Endodermal cell (in vitro differentiated cells): Measurements from ENCODE around the gene ZNF775. TPM values are rescaled to one million over a fixed set of nuclear protein-coding genes. Genes with fewer than 3 reads are reported as not detected.
A peak's percentile ranks its signal among the peaks of the same experiment; 100 is the strongest.

Experiments used
- DNase-seq: peaks from one replicate; pipeline ENCODE4 v3.0.0-alpha.2; 2017
- H3K27ac ChIP-seq: 2 replicates; pipeline ENCODE4 v1.5.1; 2013; ENCODE audit warnings: mild to moderate bottlenecking, low read depth, low read length, moderate library complexity
- H3K27me3 ChIP-seq: 2 replicates; pipeline ENCODE4 v1.6.1; 2013; ENCODE audit warnings: mild to moderate bottlenecking, low read length, moderate library complexity; ENCODE audit not compliant: insufficient read depth, control insufficient read depth, poor library complexity, severe bottlenecking
- H3K36me3 ChIP-seq: 2 replicates; pipeline ENCODE4 v1.7.0; 2013; ENCODE audit warnings: mild to moderate bottlenecking, low read length, moderate library complexity; ENCODE audit not compliant: control insufficient read depth, insufficient read depth
- H3K4me1 ChIP-seq: one replicate; pipeline ENCODE4 v1.7.0; 2013; ENCODE audit warnings: low read length; ENCODE audit not compliant: control insufficient read depth, insufficient read depth
- H3K4me3 ChIP-seq: 2 replicates; pipeline ENCODE4 v1.5.1; 2013; ENCODE audit warnings: mild to moderate bottlenecking, low read length, moderate library complexity
- H3K9ac ChIP-seq: 2 replicates; pipeline ENCODE4 v1.6.1; 2013; ENCODE audit warnings: mild to moderate bottlenecking, low read length, moderate library complexity; ENCODE audit not compliant: poor library complexity, severe bottlenecking; ENCODE audit errors: extremely low read depth
- H3K9me3 ChIP-seq: 2 replicates; pipeline ENCODE4 v1.6.1; 2013; ENCODE audit warnings: mild to moderate bottlenecking, low read length, moderate library complexity; ENCODE audit not compliant: control insufficient read depth
- H3K27ac Mint-ChIP-seq: 2 replicates; pipeline ENCODE4 v1.8.0; 2020; ENCODE audit warnings: mixed read lengths
- H3K27me3 Mint-ChIP-seq: 2 replicates; pipeline ENCODE4 v1.8.0; 2021; ENCODE audit warnings: mild to moderate bottlenecking, mixed read lengths; ENCODE audit not compliant: insufficient read depth
- H3K36me3 Mint-ChIP-seq: 2 replicates; pipeline ENCODE4 v1.8.0; 2020; ENCODE audit warnings: low read depth, mixed read lengths
- H3K4me1 Mint-ChIP-seq: 2 replicates; pipeline ENCODE4 v1.8.0; 2020; ENCODE audit warnings: mixed read lengths
- H3K4me3 Mint-ChIP-seq: 2 replicates; pipeline ENCODE4 v1.8.0; 2020; ENCODE audit warnings: mild to moderate bottlenecking, moderate library complexity, mixed read lengths
- H3K9me3 Mint-ChIP-seq: 2 replicates; pipeline ENCODE4 v1.8.0; 2020; ENCODE audit warnings: mild to moderate bottlenecking, mixed read lengths
- WGBS, 2 experiments: methylation state at CpG; one replicate each; pipeline versions ENCODE4 v1.1.5 to v1.1.7; 2013; ENCODE audit warnings: missing lambda C conversion rate in 2 of 2, mixed read lengths in 1 of 2; ENCODE audit not compliant: insufficient coverage in 1 of 2, insufficient read length in 1 of 2; 5-methylcytosine and 5-hydroxymethylcytosine counted together
- total RNA-seq, 2 donors: library from RNA; stranded (reverse); fragmentation: NEBNext Ultra II Directional in 1 of 2; extraction: Animal tissue kit (Norgen Biotek cat#: 25700) in 1 of 2; gene quantifications; 2 replicates in 1 of 2; 3 replicates in 1 of 2; pipeline ENCODE4 v1.2.1, GENCODE V29; 2021
- TF ChIP-seq, protein P1 (sequence below): fragments of 200-600 bp; sonication (generic); conservative IDR thresholded peaks from 2 replicates; pipeline ENCODE4 v1.5.0; 2021; ENCODE audit warnings: antibody characterized with exemption, mild to moderate bottlenecking

The ZNF775 gene
- total RNA-seq, 2 donors from 2014 or later, result 10.0 to 11.3 TPM

DNA sequence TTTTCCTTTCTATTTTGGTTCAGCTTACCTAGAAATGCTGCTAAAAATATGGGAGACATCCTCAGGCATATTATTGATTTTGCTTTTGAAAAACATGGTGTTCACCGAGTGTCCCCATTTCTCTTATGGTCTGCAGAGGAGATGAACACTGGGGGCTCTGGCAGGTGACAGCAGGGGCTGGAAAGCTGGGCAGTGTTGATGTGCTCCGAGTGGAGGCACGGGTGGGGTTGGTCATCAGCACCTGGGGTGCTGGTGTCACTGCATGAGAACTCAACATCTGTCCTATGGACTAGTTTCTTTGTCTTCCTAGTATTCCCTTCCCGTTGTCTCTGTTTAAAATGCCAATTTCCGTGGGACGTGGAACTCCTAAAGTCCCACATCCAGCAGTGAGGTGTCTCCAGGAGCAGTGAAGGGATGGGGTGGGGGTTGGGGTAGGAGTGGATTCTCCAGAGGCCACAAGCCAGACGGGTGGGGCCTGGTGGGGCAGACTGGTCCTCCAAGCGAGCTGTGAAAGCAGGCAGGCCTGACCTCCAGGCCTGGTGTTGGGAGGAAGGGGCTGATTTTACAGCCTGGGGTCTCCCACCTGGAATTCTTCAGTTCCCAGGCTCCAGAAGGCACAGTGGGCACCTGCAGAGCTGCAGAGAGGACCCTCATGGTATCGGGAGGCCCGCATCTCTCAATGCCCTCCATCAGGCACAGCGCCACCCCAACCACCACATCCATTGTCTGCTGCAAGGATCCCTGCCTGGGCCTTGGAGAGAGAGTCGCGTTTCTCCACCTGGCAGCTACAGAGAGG, 24.4 kb downstream of the ZNF775 start:
- TF ChIP-seq, protein P1, sequence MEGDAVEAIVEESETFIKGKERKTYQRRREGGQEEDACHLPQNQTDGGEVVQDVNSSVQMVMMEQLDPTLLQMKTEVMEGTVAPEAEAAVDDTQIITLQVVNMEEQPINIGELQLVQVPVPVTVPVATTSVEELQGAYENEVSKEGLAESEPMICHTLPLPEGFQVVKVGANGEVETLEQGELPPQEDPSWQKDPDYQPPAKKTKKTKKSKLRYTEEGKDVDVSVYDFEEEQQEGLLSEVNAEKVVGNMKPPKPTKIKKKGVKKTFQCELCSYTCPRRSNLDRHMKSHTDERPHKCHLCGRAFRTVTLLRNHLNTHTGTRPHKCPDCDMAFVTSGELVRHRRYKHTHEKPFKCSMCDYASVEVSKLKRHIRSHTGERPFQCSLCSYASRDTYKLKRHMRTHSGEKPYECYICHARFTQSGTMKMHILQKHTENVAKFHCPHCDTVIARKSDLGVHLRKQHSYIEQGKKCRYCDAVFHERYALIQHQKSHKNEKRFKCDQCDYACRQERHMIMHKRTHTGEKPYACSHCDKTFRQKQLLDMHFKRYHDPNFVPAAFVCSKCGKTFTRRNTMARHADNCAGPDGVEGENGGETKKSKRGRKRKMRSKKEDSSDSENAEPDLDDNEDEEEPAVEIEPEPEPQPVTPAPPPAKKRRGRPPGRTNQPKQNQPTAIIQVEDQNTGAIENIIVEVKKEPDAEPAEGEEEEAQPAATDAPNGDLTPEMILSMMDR, result no peak
- H3K4me3 ChIP-seq, result peak overlapping the region; percentile 83
- WGBS, 2 experiments, result 92 to 95% methylated on average over 7 to 13 of the region's 13 CpGs
- peak overlapping the region; percentile 21 for H3K27ac Mint-ChIP-seq
- H3K9ac ChIP-seq, result no peak overlapping the region
- H3K36me3 Mint-ChIP-seq, result peaks cover 6% of the 10 kb centered on the region
- peaks cover 62% of the 10 kb centered on the region for H3K4me1 Mint-ChIP-seq
- H3K9me3 ChIP-seq, result no peaks in the 10 kb centered on the region
- no peak for DNase-seq
- peak overlapping the region; percentile 86 for H3K4me3 Mint-ChIP-seq
- peaks cover 28% of the 10 kb centered on the region for H3K4me1 ChIP-seq
- no peaks in the 10 kb centered on the region for H3K36me3 ChIP-seq
- H3K27me3 Mint-ChIP-seq, result no peaks in the 10 kb centered on the region
- H3K9me3 Mint-ChIP-seq, result no peaks in the 10 kb centered on the region
- H3K27ac ChIP-seq, result peak overlapping the region; percentile 14
- no peaks in the 10 kb centered on the region for H3K27me3 ChIP-seq

DNA sequence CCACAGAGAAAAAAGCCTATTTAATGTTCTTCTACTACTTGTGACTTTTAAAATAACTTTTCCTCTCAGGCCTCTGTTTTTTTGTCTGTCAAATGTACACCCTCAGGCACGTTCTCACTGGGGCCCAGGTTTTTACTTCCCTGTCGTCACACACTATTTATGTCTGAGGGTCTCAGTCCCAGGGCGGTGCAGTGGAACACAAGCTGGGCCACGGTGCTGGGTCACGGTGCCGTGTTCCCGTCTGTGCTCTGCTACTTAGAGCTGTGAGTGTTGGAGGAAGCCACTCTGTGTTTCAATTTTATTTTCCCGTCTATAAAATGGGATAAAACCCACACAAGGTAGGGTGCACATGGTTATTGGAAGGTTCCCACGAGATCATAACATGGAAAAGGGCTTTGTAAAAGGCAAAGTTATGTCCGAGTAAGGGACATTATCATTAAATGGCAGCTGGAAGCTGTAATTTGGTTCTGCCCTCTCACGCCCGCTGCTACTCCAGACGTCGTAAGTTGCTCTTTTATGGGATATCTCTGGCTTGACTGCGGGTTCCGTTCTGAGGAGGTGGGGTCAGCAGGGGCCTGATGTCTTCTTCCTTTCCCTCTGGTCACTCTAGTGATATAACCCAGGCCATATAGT, 25.2 kb downstream of the ZNF775 start:
- H3K27me3 Mint-ChIP-seq, result peaks cover 1% of the 10 kb centered on the region
- H3K4me1 ChIP-seq, result peaks cover 27% of the 10 kb centered on the region
- no peak for DNase-seq

DNA sequence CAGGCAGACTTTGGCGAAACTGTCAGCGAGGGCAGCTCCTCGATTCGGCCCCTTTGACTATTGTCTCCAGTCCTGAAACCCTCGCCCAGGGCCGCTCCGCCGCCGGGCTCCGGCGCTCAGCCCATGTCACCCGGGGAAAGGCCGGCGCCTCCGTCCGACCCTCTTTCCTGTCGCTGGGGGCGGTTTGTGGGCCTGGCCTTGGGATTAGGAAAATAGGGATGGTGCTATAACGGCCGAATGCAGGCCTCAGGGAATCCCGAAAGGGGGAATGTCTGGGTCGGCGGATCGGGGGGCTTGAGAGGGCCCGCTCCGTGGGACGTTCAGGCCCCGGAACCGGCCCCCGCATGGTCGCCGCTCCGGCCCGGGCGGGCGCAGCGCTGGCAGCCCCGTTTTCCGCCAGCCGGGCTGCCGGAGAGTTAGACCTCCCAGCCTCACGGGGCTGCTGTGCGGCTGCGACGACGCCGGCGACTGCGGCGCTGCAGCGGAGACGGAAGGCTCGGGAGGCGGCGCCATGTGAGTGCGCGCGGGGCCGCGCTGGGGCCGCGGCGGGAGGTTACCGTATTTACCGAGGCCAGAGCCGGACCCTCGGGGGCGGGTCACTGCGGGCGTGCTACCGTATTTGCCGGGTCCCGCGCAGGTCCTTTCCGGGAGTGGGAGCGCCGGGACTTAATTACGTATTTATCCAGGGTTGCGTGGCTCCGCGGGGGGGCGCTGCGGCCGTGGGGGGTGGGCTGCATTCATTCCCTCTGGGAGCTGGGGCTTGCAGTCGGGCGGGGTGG, 25.9 kb downstream of the ZNF775 start:
- TF ChIP-seq, protein P1, result peak; percentile 12
- H3K27me3 ChIP-seq, result no peaks in the 10 kb centered on the region
- 2 to 5% methylated on average over 12 to 86 of the region's 86 CpGs for WGBS, 2 experiments
- Mint-ChIP-seq H3K9me3 (no peaks in the 10 kb centered on the region), H3K27ac (peak overlapping the region; percentile 89), H3K27me3 (peaks cover 1% of the 10 kb centered on the region), H3K4me1 (peaks cover 51% of the 10 kb centered on the region), H3K36me3 (peaks cover 3% of the 10 kb centered on the region), H3K4me3 (peak overlapping the region; percentile 86)
- H3K4me3 ChIP-seq, result peak overlapping the region; percentile 83
- H3K4me1 ChIP-seq, result peaks cover 21% of the 10 kb centered on the region
- H3K36me3 ChIP-seq, result no peaks in the 10 kb centered on the region
- DNase-seq, result peak; percentile 94
- no peaks in the 10 kb centered on the region for H3K9me3 ChIP-seq
- H3K9ac ChIP-seq, result peak overlapping the region; percentile 12
- H3K27ac ChIP-seq, result peak overlapping the region; percentile 84

More for the DNA sequence above, 25.2 kb downstream of the ZNF775 start:
- Mint-ChIP-seq H3K4me1 (peaks cover 58% of the 10 kb centered on the region), H3K36me3 (peaks cover 3% of the 10 kb centered on the region), H3K4me3 (peak overlapping the region; percentile 86), H3K9me3 (no peaks in the 10 kb centered on the region), H3K27ac (peak overlapping the region; percentile 42)
- WGBS, 2 experiments, result 66 to 72% methylated on average over 15 to 16 of the region's 16 CpGs
- no peaks in the 10 kb centered on the region for H3K27me3 ChIP-seq
- H3K4me3 ChIP-seq, result peak overlapping the region; percentile 83
- no peaks in the 10 kb centered on the region for H3K9me3 ChIP-seq
- no peaks in the 10 kb centered on the region for H3K36me3 ChIP-seq
- peak overlapping the region; percentile 12 for H3K9ac ChIP-seq
- TF ChIP-seq, protein P1, result no peak
- peak overlapping the region; percentile 84 for H3K27ac ChIP-seq
